Uterus (tissue), 2 donors: ENCODE data around the gene ICA1.

Experiments
- POLR2A ChIP-seq, 2 donors: fragments of 450-650 bp; IDR thresholded peaks; one replicate each; pipeline ENCODE4 v1.6.1; 2016; ENCODE audit warnings: antibody characterized with exemption in 2 of 2, mild to moderate bottlenecking in 1 of 2, moderate library complexity in 1 of 2
- TF ChIP-seq, protein P1 (sequence below), 4 experiments: fragments of 200-600 bp in 2 of 4; fragments of 450-650 bp in 2 of 4; sonication (generic) in 2 of 4; IDR thresholded peaks; one replicate each; pipeline ENCODE4 v1.5.1; 2016 to 2019; ENCODE audit warnings: antibody characterized with exemption in 4 of 4, mild to moderate bottlenecking in 2 of 4, moderate library complexity in 1 of 4

DNA sequence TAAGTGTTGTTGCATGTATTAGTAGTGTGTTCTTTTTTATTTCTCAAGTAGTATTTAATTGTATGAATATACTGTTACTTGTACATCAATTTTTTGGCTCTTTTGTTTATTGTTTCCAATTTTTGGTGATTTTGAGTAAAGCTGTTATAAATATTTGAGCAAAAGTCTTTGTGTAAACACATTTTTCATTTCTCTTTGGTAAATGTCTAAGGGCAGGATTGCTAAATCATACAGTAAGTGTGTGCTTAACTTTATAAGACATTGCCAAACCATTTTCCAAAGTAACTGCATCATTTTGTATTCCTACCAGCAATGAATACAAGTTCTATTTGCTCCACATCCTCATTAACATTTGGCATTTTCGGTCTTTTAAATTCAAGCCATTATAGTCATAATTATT lies 92.8 kb downstream of the ICA1 start:
- TF ChIP-seq POLR2A (IDR thresholded peaks at IDR 0.05): no peak
- TF ChIP-seq, protein P1, sequence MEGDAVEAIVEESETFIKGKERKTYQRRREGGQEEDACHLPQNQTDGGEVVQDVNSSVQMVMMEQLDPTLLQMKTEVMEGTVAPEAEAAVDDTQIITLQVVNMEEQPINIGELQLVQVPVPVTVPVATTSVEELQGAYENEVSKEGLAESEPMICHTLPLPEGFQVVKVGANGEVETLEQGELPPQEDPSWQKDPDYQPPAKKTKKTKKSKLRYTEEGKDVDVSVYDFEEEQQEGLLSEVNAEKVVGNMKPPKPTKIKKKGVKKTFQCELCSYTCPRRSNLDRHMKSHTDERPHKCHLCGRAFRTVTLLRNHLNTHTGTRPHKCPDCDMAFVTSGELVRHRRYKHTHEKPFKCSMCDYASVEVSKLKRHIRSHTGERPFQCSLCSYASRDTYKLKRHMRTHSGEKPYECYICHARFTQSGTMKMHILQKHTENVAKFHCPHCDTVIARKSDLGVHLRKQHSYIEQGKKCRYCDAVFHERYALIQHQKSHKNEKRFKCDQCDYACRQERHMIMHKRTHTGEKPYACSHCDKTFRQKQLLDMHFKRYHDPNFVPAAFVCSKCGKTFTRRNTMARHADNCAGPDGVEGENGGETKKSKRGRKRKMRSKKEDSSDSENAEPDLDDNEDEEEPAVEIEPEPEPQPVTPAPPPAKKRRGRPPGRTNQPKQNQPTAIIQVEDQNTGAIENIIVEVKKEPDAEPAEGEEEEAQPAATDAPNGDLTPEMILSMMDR (IDR thresholded peaks at IDR 0.05): no peak
